ENCODE results near the gene HOXC10. TPM values are rescaled to one million over a fixed set of nuclear protein-coding genes. Genes with fewer than 3 reads are reported as not detected.

The HOXC10 gene
- total RNA-seq, 2 donors from 2014 or later: 0.51 to 7.2 TPM

DNA sequence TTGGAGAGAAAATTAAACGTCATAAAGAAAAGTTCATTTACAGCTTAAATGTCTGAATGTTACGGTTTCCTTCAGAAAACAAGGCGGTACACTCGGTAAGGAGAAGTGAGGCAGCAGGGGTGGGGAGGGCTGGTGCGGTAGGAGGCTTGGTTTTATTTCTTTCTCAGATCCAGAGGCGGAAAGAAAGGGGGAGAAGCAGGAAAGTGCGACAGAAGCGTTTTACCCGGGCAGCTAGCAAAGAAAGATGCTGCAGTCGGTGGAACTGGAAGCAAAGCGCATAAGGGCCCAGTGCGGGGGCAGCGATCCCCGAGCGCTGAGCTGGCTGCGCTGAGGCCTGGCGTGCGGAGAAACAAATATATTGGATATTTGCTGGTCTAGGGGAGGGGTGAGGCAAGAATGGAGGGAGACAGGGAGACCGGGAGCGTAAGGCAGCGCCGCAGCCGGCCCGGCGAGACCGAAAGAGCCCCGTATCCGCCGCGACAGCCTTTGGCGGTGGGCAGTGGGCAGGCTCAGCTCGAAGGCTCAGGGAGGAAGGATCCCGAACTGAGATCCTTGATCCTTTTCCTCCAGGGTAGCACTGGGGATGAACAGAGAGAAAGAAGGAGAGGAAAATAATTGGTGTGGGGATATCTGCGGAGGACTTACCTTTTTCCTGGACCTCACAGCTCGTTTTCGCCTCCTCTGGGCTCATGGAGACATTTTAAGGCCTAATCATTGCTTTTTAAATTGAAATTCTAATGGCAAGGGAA is 18.4 kb upstream of the HOXC10 start:
- Histone ChIP-seq H3K36me3 (no peaks in the 10 kb centered on the region), H3K9me3 (no peaks in the 10 kb centered on the region), H3K27ac (no peak overlapping the region), H3K4me1 (replicated peaks) (no peaks in the 10 kb centered on the region), H3K27me3 (replicated peaks; ENCODE audit: insufficient read depth) (peaks cover 53% of the 10 kb centered on the region), H3K4me3 (no peak overlapping the region)
- DNase-seq (ENCODE audit: low spot score): no peak
- intact Hi-C loops (cut with DNase I): no loop called here
- TF ChIP-seq POLR2A (IDR thresholded peaks at IDR 0.05) (no peak), POLR2AphosphoS5 (IDR thresholded peaks at IDR 0.05) (no peak), CTCF (IDR thresholded peaks at IDR 0.05) (no peak)
- 36% methylated on average over 36 of the region's 36 CpGs for WGBS

DNA sequence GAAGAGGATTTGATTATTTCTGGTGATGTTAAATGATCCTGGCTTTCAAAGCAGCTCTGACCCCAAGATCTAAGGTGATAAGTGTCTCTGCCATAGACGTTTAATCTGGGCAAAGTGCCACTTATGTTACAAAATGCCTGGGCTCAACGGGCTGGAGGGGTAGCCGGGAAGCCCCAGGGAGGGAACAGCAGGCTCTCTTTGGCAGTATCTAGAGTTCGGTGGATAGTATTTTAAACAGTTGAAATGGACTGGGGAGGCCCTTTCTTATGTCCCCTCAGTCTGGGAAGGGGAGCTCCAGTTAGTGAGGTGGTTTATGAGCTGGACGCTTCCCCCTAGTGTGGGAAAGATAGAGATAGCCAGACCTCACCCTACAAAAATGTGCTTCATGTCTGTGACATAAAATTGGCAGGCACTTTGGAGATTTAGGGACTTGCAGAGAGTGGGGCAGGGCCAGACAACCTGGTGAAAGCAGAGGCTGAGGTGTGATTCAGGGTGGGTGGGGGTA is 17.5 kb upstream of the HOXC10 start:
- no peaks in the 10 kb centered on the region for H3K9me3 ChIP-seq
- H3K27ac ChIP-seq: no peak overlapping the region
- H3K4me1 ChIP-seq (replicated peaks): no peaks in the 10 kb centered on the region
- WGBS: 32% methylated on average over 5 of the region's 5 CpGs
- TF ChIP-seq POLR2A (IDR thresholded peaks at IDR 0.05): no peak
- TF ChIP-seq POLR2AphosphoS5 (IDR thresholded peaks at IDR 0.05): no peak
- no peak for TF ChIP-seq CTCF (IDR thresholded peaks at IDR 0.05)
- no peak for DNase-seq (ENCODE audit: low spot score)
- peaks cover 60% of the 10 kb centered on the region for H3K27me3 ChIP-seq (replicated peaks; ENCODE audit: insufficient read depth)
- H3K4me3 ChIP-seq: no peak overlapping the region
- intact Hi-C loops (cut with DNase I): no loop called here
- no peaks in the 10 kb centered on the region for H3K36me3 ChIP-seq

DNA sequence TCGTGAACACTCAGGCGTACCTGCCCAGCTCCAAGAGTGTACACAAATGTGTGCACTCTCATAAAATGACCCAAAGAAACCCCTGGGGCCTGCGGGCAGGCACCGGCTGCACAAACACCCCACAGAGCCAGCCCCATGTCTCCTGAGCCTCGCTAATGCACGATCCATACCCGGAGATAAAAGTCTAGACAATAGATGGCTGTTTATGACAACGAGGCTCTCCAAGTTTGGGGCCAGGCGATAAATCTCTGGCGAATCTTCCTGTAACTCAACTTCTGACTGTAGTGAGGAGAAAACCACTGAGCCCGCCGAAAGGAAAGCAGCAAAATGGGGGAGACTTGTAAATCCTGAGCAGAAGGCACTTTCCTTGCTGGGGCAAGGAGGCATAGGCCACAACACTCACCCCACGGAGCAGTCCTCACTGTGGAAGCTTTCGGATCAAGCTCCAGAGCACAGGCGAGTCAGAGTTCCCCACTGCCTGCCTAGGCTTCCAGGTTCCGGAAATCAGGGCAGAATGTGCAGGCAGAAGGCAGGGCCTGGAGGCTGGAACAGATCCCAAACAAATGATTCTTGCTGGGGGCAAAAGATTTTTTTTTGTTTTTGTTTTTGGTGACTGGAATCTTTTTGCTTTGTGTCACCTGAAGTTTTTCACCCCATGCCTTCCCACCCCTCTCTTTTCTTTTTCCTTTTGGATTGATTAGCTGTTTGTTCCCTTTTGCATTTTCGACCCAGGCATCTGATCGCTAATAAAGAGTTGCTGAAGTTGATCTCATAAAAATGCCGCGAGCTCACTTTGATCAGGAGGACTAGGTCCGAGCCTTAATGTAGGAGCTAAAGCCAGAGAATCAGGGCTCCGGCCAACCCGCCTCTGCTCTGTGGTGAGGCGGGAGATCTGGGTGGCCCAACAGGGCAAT is 16.5 kb upstream of the HOXC10 start:
- DNase-seq (ENCODE audit: low spot score): no peak
- peaks cover 60% of the 10 kb centered on the region for H3K27me3 ChIP-seq (replicated peaks; ENCODE audit: insufficient read depth)
- intact Hi-C loops (cut with DNase I): no loop called here
- no peaks in the 10 kb centered on the region for H3K4me1 ChIP-seq (replicated peaks)
- no peak for TF ChIP-seq POLR2A (IDR thresholded peaks at IDR 0.05)
- no peak for TF ChIP-seq CTCF (IDR thresholded peaks at IDR 0.05)
- no peak for TF ChIP-seq POLR2AphosphoS5 (IDR thresholded peaks at IDR 0.05)
- no peaks in the 10 kb centered on the region for H3K36me3 ChIP-seq
- no peaks in the 10 kb centered on the region for H3K9me3 ChIP-seq
- no peak overlapping the region for H3K4me3 ChIP-seq
- 29% methylated on average over 24 of the region's 24 CpGs for WGBS
- no peak overlapping the region for H3K27ac ChIP-seq

DNA sequence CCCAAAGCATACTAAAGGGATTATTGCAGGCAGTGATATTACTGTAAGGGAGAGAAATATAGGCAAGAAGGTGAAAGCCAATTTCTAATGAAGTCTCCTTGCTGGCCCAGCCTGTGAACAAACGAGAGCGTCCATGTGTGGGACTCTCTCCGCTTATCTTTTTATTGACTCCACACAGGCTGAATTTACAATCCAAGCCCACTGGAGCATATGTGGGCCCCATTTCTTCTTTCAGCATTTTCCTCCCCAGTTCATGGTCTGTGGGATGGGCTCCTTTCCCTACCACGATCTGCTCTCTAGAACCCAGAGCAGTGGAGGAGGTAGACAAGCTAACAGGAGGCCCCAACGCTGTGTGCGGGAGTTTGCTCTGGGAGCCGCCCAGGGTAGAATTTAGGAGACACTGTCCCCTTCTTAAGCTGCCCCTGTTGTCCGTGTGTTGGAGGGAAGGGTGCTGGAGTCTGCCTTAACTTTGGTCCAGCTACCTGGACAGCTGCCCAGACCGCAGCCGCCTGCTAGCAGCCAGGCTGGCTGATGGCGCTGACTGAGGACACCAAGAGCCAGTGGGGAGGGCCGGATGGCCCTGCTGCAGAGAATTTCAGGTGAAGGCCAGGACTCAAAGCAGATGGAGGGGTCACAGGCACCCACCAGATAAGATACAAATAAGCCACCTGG is 15.2 kb upstream of the HOXC10 start:
- no peak for DNase-seq (ENCODE audit: low spot score)
- H3K27ac ChIP-seq: no peak overlapping the region
- no peaks in the 10 kb centered on the region for H3K36me3 ChIP-seq
- intact Hi-C loops (cut with DNase I): no loop called here
- no peak for TF ChIP-seq CTCF (IDR thresholded peaks at IDR 0.05)
- no peak for TF ChIP-seq POLR2A (IDR thresholded peaks at IDR 0.05)
- no peak for TF ChIP-seq POLR2AphosphoS5 (IDR thresholded peaks at IDR 0.05)
- H3K4me1 ChIP-seq (replicated peaks): no peaks in the 10 kb centered on the region
- H3K9me3 ChIP-seq: no peaks in the 10 kb centered on the region
- H3K27me3 ChIP-seq (replicated peaks; ENCODE audit: insufficient read depth): peaks cover 54% of the 10 kb centered on the region
- 48% methylated on average over 12 of the region's 12 CpGs for WGBS
- H3K4me3 ChIP-seq: no peak overlapping the region
